ENCODE measurements around the gene TPO. TPM values are rescaled to one million over a fixed set of nuclear protein-coding genes. Genes with fewer than 3 reads are reported as not detected.
A peak's percentile ranks its signal among the peaks of the same experiment; 100 is the strongest.
"Not testable (repeated sequence)": the region's sequence is repeated elsewhere in the genome, so short reads cannot be mapped to it uniquely, and the experiment has no call there.

TPO gene
- total RNA-seq, 1 experiment from 2014 or later = 0.41 TPM

DNA sequence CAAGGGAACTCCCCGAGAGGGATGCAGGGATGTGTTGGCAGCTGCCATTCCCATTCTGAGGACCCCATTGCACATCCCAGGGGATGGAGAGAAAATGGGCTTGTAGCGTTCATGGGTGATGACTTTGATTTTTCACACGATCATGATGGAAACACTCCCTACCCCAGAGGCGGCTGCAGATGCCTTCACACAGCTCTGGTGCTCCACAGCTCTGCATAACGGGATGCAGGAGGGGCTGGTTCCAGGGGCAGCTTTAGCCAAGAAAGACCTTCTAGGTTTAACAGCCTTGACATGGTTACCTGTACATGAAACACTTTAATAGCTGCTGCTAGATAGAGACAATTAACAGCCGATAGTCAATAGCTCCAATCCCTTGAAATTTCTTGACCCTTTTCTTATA lies 88.7 kb downstream of the TPO start:
- no peak for DNase-seq (ENCODE audit: low spot score)

- no peak for DNase-seq (ENCODE audit: low spot score)
Measured at GRCh38 chr2:1502891-1503304, 89.6 kb downstream of the TPO start.

- DNase-seq (ENCODE audit: low spot score) = no peak
Measured at GRCh38 chr2:1503471-1504310, 90.4 kb downstream of the TPO start.

GRCh38 chr2:1504311-1504750 lies 91.1 kb downstream of the TPO start:
- no peak for DNase-seq (ENCODE audit: low spot score)

DNA sequence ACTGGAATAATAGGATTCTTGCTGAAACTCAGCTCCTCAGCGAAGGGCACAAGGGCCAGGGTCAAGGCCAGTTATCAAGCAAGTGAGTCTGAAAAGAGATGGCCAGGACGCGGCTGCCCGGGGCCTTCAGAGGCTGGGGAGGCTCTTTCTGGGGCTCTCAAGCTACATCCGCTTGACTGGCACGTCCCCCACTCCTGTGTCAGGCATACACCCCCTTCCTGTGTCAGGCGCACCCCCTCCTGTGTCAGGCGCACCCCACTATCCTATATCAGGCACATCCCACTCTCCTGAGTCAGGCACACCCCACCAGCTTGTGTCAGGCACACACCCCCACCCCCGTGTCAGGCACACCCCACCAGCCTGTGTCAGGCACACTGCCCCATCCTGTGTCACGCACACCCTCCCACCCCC lies 91.8 kb downstream of the TPO start:
- DNase-seq (ENCODE audit: low spot score) = no peak

DNA sequence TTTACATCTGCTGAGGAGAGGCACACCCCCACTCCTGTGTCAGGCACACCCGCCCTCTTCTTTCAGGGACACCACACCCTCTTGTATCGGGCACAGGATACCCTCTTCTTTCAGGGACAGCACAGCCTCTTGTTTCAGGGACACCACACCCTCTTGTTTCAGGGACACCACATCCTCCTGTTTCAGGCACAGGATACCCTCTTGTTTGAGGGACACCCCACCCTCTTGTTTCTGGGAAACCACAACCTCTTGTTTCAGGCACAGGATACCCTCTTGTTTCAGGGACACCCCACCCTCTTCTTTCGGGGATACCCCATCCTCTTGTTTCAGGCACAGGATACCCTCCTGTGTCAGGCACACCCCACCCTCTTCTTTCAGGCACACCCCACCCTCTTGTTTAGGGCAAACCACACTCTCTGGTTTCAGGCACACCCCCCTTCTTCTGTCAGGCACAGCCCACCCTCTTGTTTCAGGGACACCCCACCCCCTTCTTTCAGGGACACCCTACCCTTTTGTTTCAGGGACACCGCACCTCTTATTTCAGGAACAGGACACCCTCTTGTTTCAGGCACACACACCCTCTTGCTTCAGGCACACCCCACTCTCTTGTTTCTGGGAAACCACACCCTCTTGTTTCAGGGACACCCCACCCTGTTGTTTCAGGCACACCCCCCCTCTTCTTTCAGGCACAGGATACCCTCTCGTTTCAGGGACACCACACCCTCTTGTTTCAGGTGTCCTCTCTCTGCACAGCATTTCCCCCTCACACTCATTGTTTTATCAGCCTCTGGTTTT lies 96.2 kb downstream of the TPO start:
- no peak for DNase-seq (ENCODE audit: low spot score)

DNA sequence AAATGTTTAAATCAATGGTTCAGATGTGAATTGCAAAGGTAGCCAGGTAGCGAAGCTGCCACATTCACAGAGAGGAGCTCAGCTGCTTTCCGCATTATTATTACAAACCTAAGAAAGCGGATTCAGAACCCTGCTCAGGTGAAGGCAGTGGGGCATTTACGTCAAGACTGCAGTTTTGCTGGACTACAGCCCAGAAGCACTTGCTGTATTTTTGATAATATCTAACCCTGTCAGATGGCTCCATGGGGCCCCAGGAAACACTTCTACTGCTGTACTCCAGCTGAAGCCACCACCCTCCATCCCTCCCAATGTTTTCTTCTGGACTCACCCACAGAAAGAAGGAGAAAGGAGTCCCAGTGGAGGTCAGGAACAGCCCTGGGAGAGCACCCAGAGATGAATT lies 96.9 kb downstream of the TPO start:
- no peak for DNase-seq (ENCODE audit: low spot score)

DNA sequence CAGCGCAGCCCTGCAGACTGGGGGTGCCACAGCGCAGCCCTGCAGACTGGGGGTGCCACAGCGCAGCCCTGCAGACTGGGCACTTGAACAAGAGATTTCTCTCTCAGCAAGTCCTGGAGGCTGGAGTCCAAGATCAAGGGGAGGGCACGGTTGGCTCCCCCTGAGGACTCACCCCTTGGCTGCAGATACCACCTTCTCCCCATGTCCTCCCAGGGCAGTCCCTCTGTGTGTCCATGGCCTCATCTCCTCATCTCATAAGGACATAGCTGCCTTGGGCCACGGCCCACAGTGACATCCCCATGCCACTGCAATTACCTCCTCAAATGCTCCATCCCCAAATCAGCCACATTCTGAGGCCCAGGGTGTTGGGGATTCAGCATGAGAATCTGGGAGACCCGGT lies 98.2 kb downstream of the TPO start:
- DNase-seq (ENCODE audit: low spot score) = no peak

GRCh38 chr2:1512321-1513289 lies 99.3 kb downstream of the TPO start:
- DNase-seq (ENCODE audit: low spot score) = no peak

DNA sequence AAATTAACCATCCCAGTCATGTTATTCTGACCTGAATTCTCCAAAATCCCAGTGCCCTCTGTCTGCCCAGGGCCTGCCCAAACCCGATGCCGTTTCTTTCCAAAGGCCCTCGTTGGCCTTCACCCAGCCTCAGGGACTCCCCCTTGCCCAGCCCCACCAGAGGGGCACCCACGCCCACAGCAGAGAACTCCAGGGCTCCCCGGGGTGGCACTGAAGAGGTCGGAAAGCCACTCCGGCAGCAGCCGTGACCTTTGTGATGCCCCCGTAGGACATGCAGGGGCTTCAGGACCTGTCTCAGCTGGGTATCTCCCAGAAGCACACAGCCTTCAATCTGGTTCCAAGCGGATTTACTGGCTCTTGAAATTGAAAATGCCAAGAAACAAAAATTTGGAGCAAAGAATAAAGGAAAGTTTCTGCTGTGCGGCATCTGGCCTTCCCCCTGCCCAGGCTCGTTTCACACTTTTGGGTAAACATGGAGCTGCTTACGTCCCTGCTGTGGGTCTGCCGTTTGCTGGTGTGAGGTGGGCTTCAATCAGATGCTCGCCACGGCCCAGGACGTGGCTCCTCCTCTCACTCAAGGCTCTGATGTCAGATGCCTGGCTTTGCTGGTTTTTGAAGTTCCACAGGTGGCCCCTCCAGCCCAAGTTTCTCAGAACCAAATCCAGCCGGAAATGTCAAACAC lies 101.3 kb downstream of the TPO start:
- no peak for DNase-seq (ENCODE audit: low spot score)

- DNase-seq (ENCODE audit: low spot score) = no peak
Measured at GRCh38 chr2:1515073-1515430, 101.8 kb downstream of the TPO start.

DNA sequence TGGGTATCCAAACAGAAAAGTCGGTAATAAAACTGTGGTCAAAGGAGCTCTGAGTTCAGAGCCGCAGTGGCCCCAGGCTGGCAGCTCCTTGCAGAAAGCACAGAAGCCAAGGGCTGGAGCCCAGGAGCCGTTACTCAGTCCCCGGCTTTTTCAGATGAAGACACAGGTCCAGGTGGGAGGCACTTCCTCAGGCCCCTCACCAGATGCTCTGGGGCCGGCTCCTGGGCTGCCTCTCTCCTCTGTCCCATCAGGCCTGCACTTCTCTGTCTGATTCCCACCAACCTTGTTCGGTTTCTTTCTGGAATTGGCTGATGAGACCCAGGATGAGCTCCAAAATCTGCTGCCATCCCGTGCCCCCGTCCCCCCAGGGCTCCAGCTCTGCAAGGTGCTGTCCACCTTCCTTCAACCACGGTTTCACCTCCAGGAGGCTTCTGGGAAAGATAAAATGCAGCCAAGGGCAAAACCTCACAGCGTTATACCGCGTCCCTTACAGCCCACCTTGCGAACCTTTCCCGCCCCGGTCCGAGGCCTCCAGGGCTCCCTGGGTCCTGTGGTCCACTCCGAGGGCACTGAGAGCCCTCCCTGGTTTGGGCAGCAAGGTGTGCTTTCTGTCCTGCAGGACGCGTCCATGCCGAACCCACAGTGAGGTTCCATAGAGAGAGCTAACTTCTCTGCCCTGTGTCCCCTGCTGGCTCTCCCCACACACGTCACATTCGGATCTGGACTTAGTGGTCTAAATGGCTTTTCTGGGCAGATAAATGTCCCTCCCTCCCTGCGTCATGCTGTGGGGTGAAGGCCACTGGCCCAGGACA lies 102.9 kb downstream of the TPO start:
- DNase-seq (ENCODE audit: low spot score) = no peak

GRCh38 chr2:1516798-1517060 lies 103.5 kb downstream of the TPO start:
- DNase-seq (ENCODE audit: low spot score) = no peak

GRCh38 chr2:1517291-1517690 lies 104.0 kb downstream of the TPO start:
- not testable (repeated sequence) for DNase-seq (ENCODE audit: low spot score)

DNA sequence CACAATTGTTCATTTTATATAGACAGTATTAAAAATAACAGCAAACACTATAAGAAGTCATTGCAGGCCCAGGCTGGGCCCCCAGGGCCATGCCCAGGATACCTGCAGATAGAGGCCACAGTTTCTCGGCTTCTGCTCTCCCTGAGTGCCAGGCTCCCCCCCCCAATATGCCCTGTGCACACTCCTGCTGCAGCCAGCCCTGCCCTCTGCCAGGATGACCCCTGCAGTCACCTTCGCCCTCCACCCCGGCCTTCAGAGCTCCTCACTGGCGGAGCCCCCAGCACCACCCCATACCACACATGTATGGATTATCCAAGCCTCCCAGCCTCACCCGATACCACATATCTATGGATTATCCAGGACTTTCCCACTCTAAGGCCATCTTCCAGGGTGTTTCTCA lies 104.5 kb downstream of the TPO start:
- DNase-seq (ENCODE audit: low spot score) = no peak

GRCh38 chr2:1518331-1518803 lies 105.1 kb downstream of the TPO start:
- no peak for DNase-seq (ENCODE audit: low spot score)

DNA sequence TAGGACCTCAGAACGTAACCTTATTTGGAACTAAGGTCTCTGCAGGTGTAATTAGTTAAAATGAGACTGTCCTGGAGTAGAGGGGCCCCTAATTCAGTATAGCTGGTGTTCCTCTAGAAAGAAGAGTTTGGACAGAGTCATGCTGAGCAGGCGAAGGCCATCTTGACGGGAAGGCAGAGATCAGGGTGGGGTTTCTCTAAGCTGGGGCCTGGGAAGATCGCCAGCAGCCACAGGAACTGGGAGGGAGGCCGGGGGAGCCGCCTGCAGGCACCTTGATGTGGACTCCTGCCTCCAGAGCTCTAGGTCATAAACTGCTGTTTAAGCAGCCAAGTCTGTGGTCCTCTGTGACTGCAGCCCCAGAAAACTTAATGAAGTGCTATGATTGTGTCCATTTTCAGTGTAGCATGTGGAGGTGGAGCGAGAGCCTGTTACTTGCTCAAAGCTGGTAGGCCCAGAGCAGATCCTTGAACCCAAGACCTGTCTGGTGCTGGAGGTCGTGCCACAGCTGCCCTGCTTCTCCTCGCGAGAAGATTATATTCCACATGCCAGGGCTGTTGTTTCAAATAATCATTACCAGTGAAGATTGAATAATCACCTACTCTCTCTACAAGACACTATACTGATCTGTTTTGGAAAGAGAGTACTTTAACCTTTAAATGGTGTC lies 105.7 kb downstream of the TPO start:
- DNase-seq (ENCODE audit: low spot score) = peak; percentile 77

DNA sequence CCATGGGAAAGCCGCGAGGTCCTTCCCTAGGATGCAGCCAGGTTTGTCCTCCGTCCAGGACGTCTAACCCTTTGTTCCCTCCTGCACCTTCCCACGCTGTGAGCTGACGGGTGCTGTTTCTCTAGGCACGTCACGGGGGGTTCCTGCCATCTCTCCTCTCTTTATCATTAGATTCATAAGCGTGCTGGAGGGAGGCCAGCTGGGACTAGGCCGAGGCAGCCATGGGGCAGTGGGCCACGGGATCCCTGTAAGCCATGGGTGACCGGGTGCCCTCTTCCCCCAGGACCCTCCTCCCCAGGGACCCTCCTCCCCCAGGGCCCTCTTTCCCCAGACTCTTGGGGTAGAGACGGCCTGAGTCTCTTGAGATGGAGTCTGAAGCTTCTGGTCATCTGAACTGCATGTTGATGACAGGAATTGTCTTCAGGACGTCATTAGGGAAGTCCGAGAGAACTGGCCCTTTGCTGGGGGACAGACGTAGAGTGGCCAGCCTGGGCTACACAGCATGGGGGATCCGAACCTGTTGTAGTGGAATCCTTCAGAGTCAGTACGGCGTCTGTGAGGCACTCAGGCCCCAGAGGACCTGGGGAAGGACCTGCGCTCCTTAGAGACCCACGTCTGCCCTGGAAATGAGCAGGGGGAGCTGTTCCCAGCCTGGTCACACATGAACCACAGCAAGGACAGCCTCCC lies 108.1 kb downstream of the TPO start:
- DNase-seq (ENCODE audit: low spot score) = no peak
